KMS-11 (cell line): ENCODE measurements around the gene MBIP.
"Not testable (repeated sequence)": the region's sequence is repeated elsewhere in the genome, so short reads cannot be mapped to it uniquely, and the experiment has no call there.

ENCODE experiments used
- H2AFZ ChIP-seq: fragments of 200-600 bp; sonication (generic); 2 replicates; pipeline ENCODE4 v1.6.1; 2016; ENCODE audit warnings: antibody characterized with exemption, mixed run types, low read depth
- H3K27ac ChIP-seq: fragments of 200-600 bp; sonication (generic); 2 replicates; pipeline ENCODE4 v1.6.1; 2016; ENCODE audit warnings: mild to moderate bottlenecking, mixed run types
- H3K27me3 ChIP-seq: fragments of 200-600 bp; sonication (generic); 2 replicates; pipeline ENCODE4 v1.6.1; 2017; ENCODE audit warnings: mild to moderate bottlenecking, low read depth, mixed run types, moderate library complexity; ENCODE audit not compliant: insufficient read depth
- H3K36me3 ChIP-seq: fragments of 200-600 bp; sonication (generic); 2 replicates; pipeline ENCODE4 v1.6.1; 2017; ENCODE audit warnings: mild to moderate bottlenecking, mixed run types; ENCODE audit not compliant: insufficient read depth
- H3K4me1 ChIP-seq: fragments of 200-600 bp; sonication (generic); 2 replicates; pipeline ENCODE4 v1.6.1; 2016; ENCODE audit warnings: mild to moderate bottlenecking, low read depth, mixed run types; ENCODE audit not compliant: poor library complexity, severe bottlenecking
- H3K4me2 ChIP-seq: fragments of 200-600 bp; sonication (generic); 2 replicates; pipeline ENCODE4 v1.7.0; 2016; ENCODE audit warnings: mild to moderate bottlenecking, mixed run types
- H3K4me3 ChIP-seq: fragments of 200-600 bp; sonication (generic); IDR thresholded peaks from 2 replicates; pipeline ENCODE4 v1.6.1; 2017; ENCODE audit warnings: low read depth, low read length, mixed read lengths; ENCODE audit not compliant: insufficient read depth
- H3K79me2 ChIP-seq: fragments of 200-600 bp; sonication (generic); 2 replicates; pipeline ENCODE4 v1.6.1; 2016; ENCODE audit warnings: low read depth, mixed run types; ENCODE audit not compliant: insufficient read depth
- H3K9ac ChIP-seq: fragments of 200-600 bp; sonication (generic); 2 replicates; pipeline ENCODE4 v1.6.1; 2016; ENCODE audit warnings: mild to moderate bottlenecking, mixed run types
- H4K20me1 ChIP-seq: fragments of 200-600 bp; sonication (generic); 2 replicates; pipeline ENCODE4 v1.6.1; 2016; ENCODE audit warnings: mild to moderate bottlenecking, mixed run types; ENCODE audit not compliant: insufficient read depth
- TF ChIP-seq, protein P1 (sequence below): fragments of 200-600 bp; sonication (generic); conservative IDR thresholded peaks from 2 replicates; pipeline ENCODE4 v1.6.1; 2017; ENCODE audit warnings: low read depth, mild to moderate bottlenecking, antibody characterized with exemption, low read length, moderate library complexity, mixed read lengths

Gene MBIP

DNA sequence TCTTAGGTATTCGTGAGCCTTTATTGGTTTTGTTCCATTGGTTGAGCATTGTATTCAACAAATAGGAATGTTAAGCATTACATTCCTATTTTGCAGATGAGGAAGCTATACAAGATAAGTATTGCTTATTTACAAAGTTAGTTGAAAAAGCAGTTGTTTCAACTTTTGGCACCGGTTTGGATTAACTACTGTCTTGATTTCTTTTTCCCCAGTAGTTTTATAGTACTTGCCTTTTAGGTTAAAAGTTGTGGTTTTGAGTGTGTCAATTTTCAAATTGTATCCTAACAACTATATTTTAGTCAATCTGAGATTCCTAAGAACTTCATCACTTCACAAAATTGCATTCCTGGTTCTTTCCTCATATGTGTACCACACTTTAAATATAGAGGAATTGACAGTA lies 23.8 kb upstream of the MBIP start:
- Histone ChIP-seq H2AFZ (no peak overlapping the region), H3K4me3 (no peak overlapping the region), H3K27ac (no peak overlapping the region), H3K36me3 (no peaks in the 10 kb centered on the region), H3K4me1 (no peaks in the 10 kb centered on the region), H3K79me2 (no peaks in the 10 kb centered on the region), H4K20me1 (no peaks in the 10 kb centered on the region), H3K4me2 (no peak overlapping the region), H3K9ac (no peak overlapping the region), H3K27me3 (no peaks in the 10 kb centered on the region)
- TF ChIP-seq, protein P1, sequence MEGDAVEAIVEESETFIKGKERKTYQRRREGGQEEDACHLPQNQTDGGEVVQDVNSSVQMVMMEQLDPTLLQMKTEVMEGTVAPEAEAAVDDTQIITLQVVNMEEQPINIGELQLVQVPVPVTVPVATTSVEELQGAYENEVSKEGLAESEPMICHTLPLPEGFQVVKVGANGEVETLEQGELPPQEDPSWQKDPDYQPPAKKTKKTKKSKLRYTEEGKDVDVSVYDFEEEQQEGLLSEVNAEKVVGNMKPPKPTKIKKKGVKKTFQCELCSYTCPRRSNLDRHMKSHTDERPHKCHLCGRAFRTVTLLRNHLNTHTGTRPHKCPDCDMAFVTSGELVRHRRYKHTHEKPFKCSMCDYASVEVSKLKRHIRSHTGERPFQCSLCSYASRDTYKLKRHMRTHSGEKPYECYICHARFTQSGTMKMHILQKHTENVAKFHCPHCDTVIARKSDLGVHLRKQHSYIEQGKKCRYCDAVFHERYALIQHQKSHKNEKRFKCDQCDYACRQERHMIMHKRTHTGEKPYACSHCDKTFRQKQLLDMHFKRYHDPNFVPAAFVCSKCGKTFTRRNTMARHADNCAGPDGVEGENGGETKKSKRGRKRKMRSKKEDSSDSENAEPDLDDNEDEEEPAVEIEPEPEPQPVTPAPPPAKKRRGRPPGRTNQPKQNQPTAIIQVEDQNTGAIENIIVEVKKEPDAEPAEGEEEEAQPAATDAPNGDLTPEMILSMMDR, result no peak

- not testable (repeated sequence) for H3K4me3 ChIP-seq, H3K27ac ChIP-seq, H3K4me2 ChIP-seq, H3K9ac ChIP-seq, H3K4me1 ChIP-seq, H3K36me3 ChIP-seq, H2AFZ ChIP-seq, H3K27me3 ChIP-seq, H3K79me2 ChIP-seq, H4K20me1 ChIP-seq
Observed at GRCh38 chr14:36341811-36342210, 21.4 kb upstream of the MBIP start.

- no peaks in the 10 kb centered on the region for H3K27me3 ChIP-seq
- H4K20me1 ChIP-seq, result no peaks in the 10 kb centered on the region
- TF ChIP-seq, protein P1, result no peak
- no peaks in the 10 kb centered on the region for H3K79me2 ChIP-seq
- H3K4me3 ChIP-seq, result no peak overlapping the region
- no peaks in the 10 kb centered on the region for H3K4me1 ChIP-seq
- no peak overlapping the region for H3K4me2 ChIP-seq
- no peaks in the 10 kb centered on the region for H3K36me3 ChIP-seq
- no peak overlapping the region for H3K27ac ChIP-seq
- H2AFZ ChIP-seq, result no peak overlapping the region
- no peak overlapping the region for H3K9ac ChIP-seq
Observed at GRCh38 chr14:36340276-36340890, 19.9 kb upstream of the MBIP start.

- Histone ChIP-seq H2AFZ (no peak overlapping the region), H3K79me2 (no peaks in the 10 kb centered on the region), H3K36me3 (no peaks in the 10 kb centered on the region), H3K4me2 (no peak overlapping the region), H4K20me1 (no peaks in the 10 kb centered on the region), H3K4me1 (no peaks in the 10 kb centered on the region), H3K4me3 (no peak overlapping the region), H3K9ac (no peak overlapping the region), H3K27ac (no peak overlapping the region), H3K27me3 (no peaks in the 10 kb centered on the region)
- TF ChIP-seq, protein P1, result no peak
Observed at GRCh38 chr14:36339816-36340215, 19.4 kb upstream of the MBIP start.

GRCh38 chr14:36333119-36333518 lies 12.7 kb upstream of the MBIP start:
- H3K4me3 ChIP-seq, result no peak overlapping the region
- no peaks in the 10 kb centered on the region for H4K20me1 ChIP-seq
- TF ChIP-seq, protein P1, result no peak
- H3K79me2 ChIP-seq, result no peaks in the 10 kb centered on the region
- no peaks in the 10 kb centered on the region for H3K27me3 ChIP-seq
- no peak overlapping the region for H3K9ac ChIP-seq
- no peaks in the 10 kb centered on the region for H3K36me3 ChIP-seq
- no peak overlapping the region for H3K4me2 ChIP-seq
- H2AFZ ChIP-seq, result no peak overlapping the region
- H3K4me1 ChIP-seq, result no peaks in the 10 kb centered on the region
- H3K27ac ChIP-seq, result no peak overlapping the region

GRCh38 chr14:36327573-36327972 lies 7.1 kb upstream of the MBIP start:
- H3K4me3 ChIP-seq, H3K79me2 ChIP-seq, H3K4me1 ChIP-seq, H3K27ac ChIP-seq, H3K36me3 ChIP-seq, H3K27me3 ChIP-seq, H4K20me1 ChIP-seq, H2AFZ ChIP-seq, H3K4me2 ChIP-seq, H3K9ac ChIP-seq: not testable (repeated sequence)
